HL-60 (cell line): Measurements from ENCODE around the gene RPL19.

Source experiments
- GABPA ChIP-seq: IDR thresholded peaks from 2 replicates; pipeline ENCODE4 v1.6.1; 2012; ENCODE audit warnings: low read depth
- POLR2AphosphoS5 ChIP-seq: IDR thresholded peaks from 2 replicates; pipeline ENCODE4 v1.6.1; 2012; ENCODE audit warnings: low read depth
- SPI1 ChIP-seq: IDR thresholded peaks from 2 replicates; pipeline ENCODE4 v1.6.1; 2012; ENCODE audit warnings: low read depth, mild to moderate bottlenecking, borderline replicate concordance
- TF ChIP-seq, protein P1 (sequence below): IDR thresholded peaks from one replicate; pipeline ENCODE4 v1.5.1; 2011; ENCODE audit warnings: low read length, control low read depth, inconsistent platforms; ENCODE audit not compliant: insufficient read depth
- TF ChIP-seq, protein P2 (sequence below): IDR thresholded peaks from 2 replicates; pipeline ENCODE4 v1.6.1; 2012; ENCODE audit warnings: low read depth; ENCODE audit not compliant: insufficient replicate concordance

DNA sequence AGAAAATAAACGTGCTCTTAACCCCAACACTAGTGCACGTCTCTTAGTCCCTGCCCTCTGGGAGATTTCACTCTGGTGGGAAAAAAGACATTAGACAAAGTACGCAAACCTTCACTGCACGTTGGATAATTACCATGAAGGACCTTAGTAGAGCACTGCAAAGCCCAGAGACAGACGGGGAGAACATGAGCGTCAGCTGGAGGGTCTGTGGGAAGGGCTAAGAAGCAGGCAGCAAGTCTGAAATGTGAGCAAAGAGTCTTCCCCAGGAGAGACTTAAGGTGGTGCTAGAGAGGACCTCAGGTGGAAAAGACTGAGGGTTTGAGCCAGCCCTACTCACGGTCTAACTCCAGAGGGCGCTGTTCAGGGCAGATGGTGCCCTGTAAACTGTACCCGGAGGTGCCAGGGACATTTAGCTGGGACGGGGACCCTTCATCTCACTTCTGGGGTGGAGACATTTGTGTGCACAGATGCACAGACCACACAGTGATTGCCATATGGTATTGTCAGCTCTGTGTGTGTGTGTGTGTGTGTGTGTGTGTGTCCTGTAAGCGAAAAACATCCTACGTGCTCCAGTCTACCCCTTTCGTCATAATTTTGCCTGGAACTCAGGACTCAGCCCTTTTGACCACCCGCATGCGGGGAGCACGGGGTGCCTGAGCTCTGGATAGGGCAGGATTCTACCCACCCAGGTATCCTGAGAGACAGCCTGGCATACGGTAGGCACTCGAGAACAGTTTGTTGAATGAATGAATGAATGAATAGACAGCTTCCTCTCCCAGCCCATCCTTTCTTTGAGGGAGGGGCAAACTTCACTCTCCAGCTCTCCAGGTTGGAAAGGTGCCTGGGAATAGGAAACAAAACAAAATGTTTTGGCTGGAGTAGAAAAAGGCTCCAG is 35.7 kb downstream of the RPL19 start:
- TF ChIP-seq, protein P1, sequence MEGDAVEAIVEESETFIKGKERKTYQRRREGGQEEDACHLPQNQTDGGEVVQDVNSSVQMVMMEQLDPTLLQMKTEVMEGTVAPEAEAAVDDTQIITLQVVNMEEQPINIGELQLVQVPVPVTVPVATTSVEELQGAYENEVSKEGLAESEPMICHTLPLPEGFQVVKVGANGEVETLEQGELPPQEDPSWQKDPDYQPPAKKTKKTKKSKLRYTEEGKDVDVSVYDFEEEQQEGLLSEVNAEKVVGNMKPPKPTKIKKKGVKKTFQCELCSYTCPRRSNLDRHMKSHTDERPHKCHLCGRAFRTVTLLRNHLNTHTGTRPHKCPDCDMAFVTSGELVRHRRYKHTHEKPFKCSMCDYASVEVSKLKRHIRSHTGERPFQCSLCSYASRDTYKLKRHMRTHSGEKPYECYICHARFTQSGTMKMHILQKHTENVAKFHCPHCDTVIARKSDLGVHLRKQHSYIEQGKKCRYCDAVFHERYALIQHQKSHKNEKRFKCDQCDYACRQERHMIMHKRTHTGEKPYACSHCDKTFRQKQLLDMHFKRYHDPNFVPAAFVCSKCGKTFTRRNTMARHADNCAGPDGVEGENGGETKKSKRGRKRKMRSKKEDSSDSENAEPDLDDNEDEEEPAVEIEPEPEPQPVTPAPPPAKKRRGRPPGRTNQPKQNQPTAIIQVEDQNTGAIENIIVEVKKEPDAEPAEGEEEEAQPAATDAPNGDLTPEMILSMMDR: peak; percentile 95
- TF ChIP-seq SPI1: no peak
- TF ChIP-seq, protein P2, sequence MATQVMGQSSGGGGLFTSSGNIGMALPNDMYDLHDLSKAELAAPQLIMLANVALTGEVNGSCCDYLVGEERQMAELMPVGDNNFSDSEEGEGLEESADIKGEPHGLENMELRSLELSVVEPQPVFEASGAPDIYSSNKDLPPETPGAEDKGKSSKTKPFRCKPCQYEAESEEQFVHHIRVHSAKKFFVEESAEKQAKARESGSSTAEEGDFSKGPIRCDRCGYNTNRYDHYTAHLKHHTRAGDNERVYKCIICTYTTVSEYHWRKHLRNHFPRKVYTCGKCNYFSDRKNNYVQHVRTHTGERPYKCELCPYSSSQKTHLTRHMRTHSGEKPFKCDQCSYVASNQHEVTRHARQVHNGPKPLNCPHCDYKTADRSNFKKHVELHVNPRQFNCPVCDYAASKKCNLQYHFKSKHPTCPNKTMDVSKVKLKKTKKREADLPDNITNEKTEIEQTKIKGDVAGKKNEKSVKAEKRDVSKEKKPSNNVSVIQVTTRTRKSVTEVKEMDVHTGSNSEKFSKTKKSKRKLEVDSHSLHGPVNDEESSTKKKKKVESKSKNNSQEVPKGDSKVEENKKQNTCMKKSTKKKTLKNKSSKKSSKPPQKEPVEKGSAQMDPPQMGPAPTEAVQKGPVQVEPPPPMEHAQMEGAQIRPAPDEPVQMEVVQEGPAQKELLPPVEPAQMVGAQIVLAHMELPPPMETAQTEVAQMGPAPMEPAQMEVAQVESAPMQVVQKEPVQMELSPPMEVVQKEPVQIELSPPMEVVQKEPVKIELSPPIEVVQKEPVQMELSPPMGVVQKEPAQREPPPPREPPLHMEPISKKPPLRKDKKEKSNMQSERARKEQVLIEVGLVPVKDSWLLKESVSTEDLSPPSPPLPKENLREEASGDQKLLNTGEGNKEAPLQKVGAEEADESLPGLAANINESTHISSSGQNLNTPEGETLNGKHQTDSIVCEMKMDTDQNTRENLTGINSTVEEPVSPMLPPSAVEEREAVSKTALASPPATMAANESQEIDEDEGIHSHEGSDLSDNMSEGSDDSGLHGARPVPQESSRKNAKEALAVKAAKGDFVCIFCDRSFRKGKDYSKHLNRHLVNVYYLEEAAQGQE: no peak
- TF ChIP-seq POLR2AphosphoS5: no peak
- no peak for TF ChIP-seq GABPA
